ENCODE data around the gene TOR4A. TPM values are rescaled to one million over a fixed set of nuclear protein-coding genes. Genes with fewer than 3 reads are reported as not detected.
A peak's percentile ranks its signal among the peaks of the same experiment; 100 is the strongest.

Gene TOR4A
- total and polyA plus RNA-seq, 2 donors (not counting 1 experiment from before 2014, with no cell fraction given), result 8.3 to 15.3 TPM

GRCh38 chr9:137303893-137304382, 26.4 kb downstream of the TOR4A start:
- H2AFZ ChIP-seq (ENCODE audit: insufficient read depth, low read depth, low read length, poor library complexity, severe bottlenecking), result no peak overlapping the region
- ChIA-PET CTCF (interaction anchor here (1.1 to 4.1 kb wide), 7 partner anchors 12 to 140 kb away, joined by 3 to 25 read pairs (median 7); partner anchors contain the start of genes EXD3 and NOXA1), POLR2A (interaction anchor here (1.1 kb wide), 1 partner anchor 17 kb away, joined by 4 read pairs; no protein-coding TSS in a partner anchor)
- ATAC-seq (ENCODE audit: low read depth), result no peak
- intact Hi-C loops (cut with micrococcal nuclease), result no loop called here
- peaks cover 0 to 57% (median 24%) of the 10 kb centered on the region in 4 experiments for H3K27me3 ChIP-seq (replicated peaks in 1 of 4; ENCODE audit: control extremely low read depth in 1 of 4, control insufficient read depth in 3 of 4, insufficient read depth in 4 of 4, low read length in 3 of 4)
- H4K20me1 ChIP-seq (ENCODE audit: control insufficient read depth, insufficient read depth, low read length, poor library complexity, severe bottlenecking), result peaks cover 5% of the 10 kb centered on the region
- peaks cover 20% of the 10 kb centered on the region for H3K4me1 Mint-ChIP-seq
- no peaks in the 10 kb centered on the region for H3K9me3 Mint-ChIP-seq (ENCODE audit: insufficient read depth)
- no peak overlapping the region for H3K9ac ChIP-seq (ENCODE audit: low read length)
- peaks cover 0 to 16% (median 0%) of the 10 kb centered on the region in 3 donors for H3K9me3 ChIP-seq (ENCODE audit: control extremely low read depth in 1 of 3, control insufficient read depth in 2 of 3, insufficient read depth in 1 of 3, low read length in 2 of 3)
- DNase-seq, result no peak
- no peak overlapping the region for H3K27ac Mint-ChIP-seq
- no peaks in the 10 kb centered on the region for H3K36me3 ChIP-seq (replicated peaks in 1 of 2; ENCODE audit: control extremely low read depth in 1 of 2, control insufficient read depth in 1 of 2, extremely low read depth in 1 of 2, insufficient read depth in 2 of 2, low read length in 1 of 2)
- no peak overlapping the region for H3K4me2 ChIP-seq (replicated peaks; ENCODE audit: low read depth, low read length, poor library complexity, severe bottlenecking)
- TF ChIP-seq EZH2 (IDR thresholded peaks at IDR 0.05; ENCODE audit: borderline replicate concordance, insufficient read depth, low read depth, low read length, poor library complexity, severe bottlenecking) (no peak), CTCF (IDR thresholded peaks at IDR 0.05) (no peak)
- no peak overlapping the region for H3K27ac ChIP-seq (ENCODE audit: low read length in 2 of 2)
- peaks cover 45 to 51% of the 10 kb centered on the region in 2 donors for H3K4me1 ChIP-seq (ENCODE audit: control insufficient read depth in 2 of 2, insufficient read depth in 2 of 2, low read length in 2 of 2)
- no peaks in the 10 kb centered on the region for H3K79me2 ChIP-seq (ENCODE audit: control insufficient read depth, insufficient read depth, low read length)
- peaks cover 6% of the 10 kb centered on the region for H3K27me3 Mint-ChIP-seq
- 96% methylated on average over 22 of the region's 22 CpGs for WGBS (ENCODE audit: insufficient coverage)
- H3K4me3 ChIP-seq (ENCODE audit: control extremely low read depth in 1 of 5, extremely low read depth in 1 of 5, insufficient read depth in 1 of 5, low read depth in 2 of 5, low read length in 4 of 5), result no peak overlapping the region
- peak overlapping the region; percentile 49 for H3K4me3 Mint-ChIP-seq

- DNase-seq, result no peak
- Mint-ChIP-seq H3K4me3 (no peak overlapping the region), H3K4me1 (peaks cover 20% of the 10 kb centered on the region), H3K9me3 (ENCODE audit: insufficient read depth) (no peaks in the 10 kb centered on the region), H3K27ac (no peak overlapping the region), H3K27me3 (peaks cover 4% of the 10 kb centered on the region)
- Histone ChIP-seq H3K4me1 (ENCODE audit: control insufficient read depth in 2 of 2, insufficient read depth in 2 of 2, low read length in 2 of 2) (peaks cover 41 to 51% of the 10 kb centered on the region in 2 donors), H3K36me3 (replicated peaks in 1 of 2; ENCODE audit: control extremely low read depth in 1 of 2, control insufficient read depth in 1 of 2, extremely low read depth in 1 of 2, insufficient read depth in 2 of 2, low read length in 1 of 2) (no peaks in the 10 kb centered on the region), H3K9me3 (ENCODE audit: control extremely low read depth in 1 of 3, control insufficient read depth in 2 of 3, insufficient read depth in 1 of 3, low read length in 2 of 3) (peaks cover 0 to 16% (median 0%) of the 10 kb centered on the region in 3 donors), H3K79me2 (ENCODE audit: control insufficient read depth, insufficient read depth, low read length) (no peaks in the 10 kb centered on the region), H3K27ac (ENCODE audit: low read length in 2 of 2) (no peak overlapping the region), H3K4me3 (ENCODE audit: control extremely low read depth in 1 of 5, extremely low read depth in 1 of 5, insufficient read depth in 1 of 5, low read depth in 2 of 5, low read length in 4 of 5) (no peak overlapping the region), H3K27me3 (replicated peaks in 1 of 4; ENCODE audit: control extremely low read depth in 1 of 4, control insufficient read depth in 3 of 4, insufficient read depth in 4 of 4, low read length in 3 of 4) (peaks cover 0 to 51% (median 21%) of the 10 kb centered on the region in 4 experiments), H3K4me2 (replicated peaks; ENCODE audit: low read depth, low read length, poor library complexity, severe bottlenecking) (peak overlapping the region; percentile 49), H2AFZ (ENCODE audit: insufficient read depth, low read depth, low read length, poor library complexity, severe bottlenecking) (no peak overlapping the region), H4K20me1 (ENCODE audit: control insufficient read depth, insufficient read depth, low read length, poor library complexity, severe bottlenecking) (peaks cover 5% of the 10 kb centered on the region), H3K9ac (ENCODE audit: low read length) (no peak overlapping the region)
- intact Hi-C loops (cut with micrococcal nuclease), result no loop called here
- ATAC-seq (ENCODE audit: low read depth), result no peak
- TF ChIP-seq CTCF (IDR thresholded peaks at IDR 0.05) (no peak), EZH2 (IDR thresholded peaks at IDR 0.05; ENCODE audit: borderline replicate concordance, insufficient read depth, low read depth, low read length, poor library complexity, severe bottlenecking) (no peak)
- 56% methylated on average over 16 of the region's 16 CpGs for WGBS (ENCODE audit: insufficient coverage)
- CTCF ChIA-PET, result interaction anchor here (1.3 to 4.1 kb wide), 6 partner anchors 12 to 119 kb away, joined by 3 to 25 read pairs (median 13); partner anchors contain the start of genes EXD3 and NOXA1
- POLR2A ChIA-PET, result interaction anchor here (1.1 kb wide), 1 partner anchor 16 kb away, joined by 4 read pairs; no protein-coding TSS in a partner anchor
Observed at GRCh38 chr9:137304383-137305059, 27.0 kb downstream of the TOR4A start.

Data from B cell (primary cell).